Hepatic stellate cell (primary cell): ENCODE data around the gene RAB31.
"Not testable (repeated sequence)": the region's sequence is repeated elsewhere in the genome, so short reads cannot be mapped to it uniquely, and the experiment has no call there.

Source experiments
- DNase-seq: peaks from one replicate; pipeline ENCODE4 v3.0.0; 2011; ENCODE audit warnings: low spot score

RAB31 gene, protein sequence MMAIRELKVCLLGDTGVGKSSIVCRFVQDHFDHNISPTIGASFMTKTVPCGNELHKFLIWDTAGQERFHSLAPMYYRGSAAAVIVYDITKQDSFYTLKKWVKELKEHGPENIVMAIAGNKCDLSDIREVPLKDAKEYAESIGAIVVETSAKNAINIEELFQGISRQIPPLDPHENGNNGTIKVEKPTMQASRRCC

GRCh38 chr18:9708057-9708433 is at the start of gene RAB31:
Gene RAB31, plus strand, starts transcription at chr18:9708301. Its CDS starts 105 bp downstream, at chr18:9708406.
- DNase-seq: peak; percentile 87

DNA sequence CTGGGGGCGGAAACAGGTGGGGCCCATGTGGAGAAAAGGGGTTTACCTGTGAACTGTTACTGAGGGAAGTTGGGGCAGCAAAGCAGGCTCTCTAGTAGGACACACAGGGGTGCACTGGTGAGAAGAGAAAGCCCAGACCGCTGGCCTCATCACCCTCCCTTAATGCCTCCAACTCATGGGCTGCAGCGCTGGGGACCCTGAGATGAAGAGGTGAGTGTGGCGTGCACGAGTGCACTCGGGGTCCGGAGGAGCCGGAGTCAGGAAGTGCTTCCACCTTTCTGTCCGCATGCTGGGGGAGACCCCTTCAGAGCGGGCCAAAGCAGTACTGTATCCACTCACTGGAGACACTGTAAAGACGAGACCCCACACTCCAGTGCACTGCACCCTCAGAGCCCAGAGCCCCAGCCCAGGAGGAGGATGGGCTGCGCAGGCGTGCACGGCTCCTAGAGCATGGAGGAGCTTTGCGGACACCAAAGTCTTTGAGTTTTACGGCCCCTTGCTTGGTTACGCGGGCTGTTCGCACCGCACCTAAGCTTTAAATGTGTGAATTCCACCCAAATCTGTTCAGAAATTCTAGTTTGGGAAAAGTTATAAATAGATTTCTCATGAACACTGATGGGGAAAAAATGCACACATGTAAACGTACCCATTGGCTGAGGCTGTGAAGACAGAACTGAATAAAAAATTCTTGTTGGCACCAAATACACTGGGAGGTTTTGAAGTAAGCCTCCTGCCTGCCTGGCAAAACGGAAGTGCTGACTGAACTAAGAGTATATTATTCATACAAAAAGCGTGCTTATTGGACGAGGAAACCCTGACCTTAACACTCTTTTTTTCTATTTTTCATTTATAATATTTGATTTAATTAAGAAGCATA is 48.4 kb upstream of the RAB31 start:
- no peak for DNase-seq

GRCh38 chr18:9661564-9661963 is 46.5 kb upstream of the RAB31 start:
- DNase-seq: peak; percentile 59

- DNase-seq: no peak
Measured at GRCh38 chr18:9663377-9663776, 44.7 kb upstream of the RAB31 start.

- no peak for DNase-seq
Measured at GRCh38 chr18:9665314-9665713, 42.8 kb upstream of the RAB31 start.

- no peak for DNase-seq
Measured at GRCh38 chr18:9666548-9666947, 41.6 kb upstream of the RAB31 start.

DNA sequence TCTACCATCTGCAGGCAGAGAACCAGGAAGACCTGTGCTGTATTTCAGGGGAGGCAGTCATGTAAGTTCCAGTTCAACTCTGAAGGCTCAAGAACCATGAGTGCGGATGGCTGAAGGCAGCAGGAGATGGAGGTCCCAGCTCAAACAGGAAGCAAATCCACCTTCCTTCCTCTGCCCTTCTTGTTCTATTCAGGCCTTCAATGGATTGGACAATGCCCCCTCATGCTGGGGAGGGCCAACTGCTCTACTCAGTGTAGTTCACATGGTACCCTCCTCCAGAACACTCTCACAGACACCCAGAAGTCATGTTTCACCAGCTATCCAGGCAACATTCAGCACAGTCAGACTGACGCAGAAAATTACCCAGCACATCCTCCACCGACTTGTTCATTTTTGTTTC is 39.1 kb upstream of the RAB31 start:
- DNase-seq: no peak

- no peak for DNase-seq
Measured at GRCh38 chr18:9671214-9671613, 36.9 kb upstream of the RAB31 start.

GRCh38 chr18:9673296-9674251 is 34.5 kb upstream of the RAB31 start:
- DNase-seq: peak; percentile 56

DNA sequence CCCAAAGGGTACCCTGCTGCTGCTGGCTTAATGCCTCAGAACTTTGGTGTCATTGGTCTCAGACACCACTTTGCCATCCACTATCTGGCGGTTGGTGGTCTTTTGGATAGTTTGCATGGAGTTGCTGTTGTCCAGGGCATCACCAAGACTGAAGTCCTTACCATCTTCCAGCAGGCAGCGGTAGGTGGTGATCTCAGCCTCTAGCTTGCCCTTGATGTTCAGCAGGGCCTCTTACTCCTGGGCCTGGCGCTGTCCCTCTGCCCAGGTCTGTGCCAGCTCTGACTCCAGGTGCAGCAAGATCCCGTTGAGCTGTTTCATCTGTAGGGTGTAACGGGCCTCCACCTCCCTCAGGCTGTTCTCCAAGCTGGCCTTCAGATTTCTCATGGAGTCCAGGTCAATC is 29.9 kb upstream of the RAB31 start:
- DNase-seq: not testable (repeated sequence)

DNA sequence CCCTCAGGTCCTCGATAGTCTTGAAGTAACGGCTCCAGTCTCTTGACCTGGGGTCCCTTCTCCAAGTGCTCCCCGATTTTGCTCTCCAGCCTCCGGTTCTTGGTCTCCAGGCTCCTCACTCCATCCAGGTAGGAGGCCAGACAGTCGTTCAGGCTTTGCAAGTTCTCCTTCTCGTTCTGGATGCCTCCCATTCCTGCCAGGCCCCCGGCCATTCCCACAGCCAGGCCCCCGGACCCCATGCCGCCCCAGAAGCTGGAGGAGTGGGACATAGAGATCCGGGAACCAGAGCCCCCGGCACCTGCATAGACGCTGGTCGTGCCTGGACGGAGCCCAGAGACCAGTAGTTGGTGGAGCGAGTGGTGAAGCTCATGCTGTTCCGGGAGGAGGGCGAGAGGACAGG is 29.0 kb upstream of the RAB31 start:
- no peak for DNase-seq

- no peak for DNase-seq
Measured at GRCh38 chr18:9681217-9681616, 26.9 kb upstream of the RAB31 start.

DNA sequence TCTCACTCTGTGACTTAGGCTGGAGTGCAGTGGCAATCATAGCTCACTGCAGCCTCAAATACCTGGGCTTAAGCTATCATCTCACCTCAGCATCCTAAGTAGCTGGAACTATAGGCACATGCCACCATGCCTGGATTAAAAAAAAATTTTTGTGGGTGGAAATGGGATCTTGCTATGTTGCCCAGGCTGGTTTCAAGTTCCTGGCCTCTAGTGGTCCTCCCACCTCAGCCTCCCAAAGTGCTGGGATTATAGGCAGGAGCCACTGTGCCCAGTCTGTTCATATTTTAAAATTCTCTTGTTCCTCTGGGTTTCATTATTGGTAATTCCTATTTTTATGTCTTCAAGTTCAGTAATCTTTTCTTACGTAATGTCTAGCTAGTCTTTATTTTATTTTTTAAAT is 25.5 kb upstream of the RAB31 start:
- no peak for DNase-seq

- DNase-seq: peak; percentile 32
Measured at GRCh38 chr18:9683418-9684396, 24.4 kb upstream of the RAB31 start.

DNA sequence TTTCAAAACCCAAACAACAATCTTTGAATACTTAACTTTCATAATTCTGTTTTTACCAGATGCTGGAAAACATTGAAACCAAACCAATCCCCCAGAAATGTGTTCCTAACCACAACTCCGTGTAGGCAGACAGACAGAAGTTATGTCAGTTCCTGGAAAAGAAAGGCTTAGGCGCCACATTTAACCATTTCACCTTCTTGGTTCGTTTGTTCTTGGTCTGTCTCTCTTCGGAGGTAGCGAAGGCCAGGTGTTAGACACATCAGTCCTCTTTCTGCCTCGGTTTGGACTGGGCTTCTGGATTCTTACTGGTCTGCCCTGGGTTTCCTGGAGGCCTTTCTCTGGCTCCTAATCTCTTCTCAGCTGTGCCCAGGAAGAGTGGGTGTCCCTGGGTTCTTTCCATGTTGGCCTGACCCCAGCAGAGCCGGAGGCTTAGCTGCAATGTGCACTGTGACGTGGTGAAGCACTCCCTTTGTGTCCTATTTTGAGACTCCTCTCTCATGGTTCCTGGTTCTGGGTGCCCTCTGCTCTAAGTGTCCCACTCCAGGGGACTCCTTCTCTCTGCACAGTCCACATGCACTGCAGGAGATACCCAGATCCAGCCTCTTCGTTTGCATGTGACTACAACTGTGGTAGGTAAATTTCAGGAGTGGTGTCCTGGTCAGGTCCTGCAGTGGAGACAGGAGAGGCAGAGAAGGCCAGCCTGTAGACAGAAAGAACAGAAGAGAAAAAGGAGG is 23.1 kb upstream of the RAB31 start:
- no peak for DNase-seq

DNA sequence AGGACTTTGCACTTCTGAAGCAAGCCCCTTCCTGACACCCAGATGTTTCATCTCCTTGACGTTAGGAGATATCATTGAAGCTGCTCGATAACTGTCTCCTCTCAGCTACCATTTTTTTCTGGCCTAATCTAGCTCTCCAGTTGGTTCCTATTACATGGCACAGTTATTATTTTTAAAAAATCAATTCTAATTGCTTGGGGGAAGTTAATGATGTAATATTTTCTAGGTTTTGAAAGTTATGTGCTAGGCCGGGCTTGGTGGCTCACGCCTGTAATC is 22.5 kb upstream of the RAB31 start:
- no peak for DNase-seq

DNA sequence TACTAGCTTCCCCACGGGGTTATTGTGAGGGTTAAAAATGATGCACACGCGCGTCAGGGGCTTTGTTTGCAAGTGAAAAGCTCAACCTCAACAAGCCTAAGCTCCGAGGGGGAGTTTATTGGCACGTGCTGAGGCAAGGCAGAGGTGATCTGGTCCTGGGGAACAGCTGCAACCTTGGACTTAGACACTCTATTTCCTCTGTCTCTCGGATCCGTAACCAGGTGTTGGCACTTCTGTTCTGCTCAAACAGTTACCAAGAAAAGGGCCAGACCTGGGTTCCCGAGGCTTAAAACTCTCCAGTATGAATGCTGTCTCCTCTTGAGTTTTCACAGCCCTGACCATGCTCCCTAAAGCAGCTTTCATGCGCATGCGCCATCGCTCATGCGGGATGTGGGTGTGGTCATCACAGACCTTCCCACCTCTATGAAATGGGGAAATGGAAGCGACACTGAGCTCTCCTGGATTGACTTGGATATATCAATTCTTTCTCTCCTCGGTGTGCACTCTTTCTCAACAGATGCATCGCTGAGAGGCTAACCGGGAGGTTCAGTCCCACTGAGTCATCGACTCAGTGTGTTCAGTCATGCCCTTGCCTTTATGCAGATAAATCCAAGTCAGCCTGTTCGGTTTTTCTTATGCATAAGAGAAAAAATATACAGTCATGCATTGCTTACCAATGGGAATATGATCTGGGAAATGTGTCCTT is 19.9 kb upstream of the RAB31 start:
- no peak for DNase-seq

GRCh38 chr18:9689253-9689652 is 18.8 kb upstream of the RAB31 start:
- no peak for DNase-seq

DNA sequence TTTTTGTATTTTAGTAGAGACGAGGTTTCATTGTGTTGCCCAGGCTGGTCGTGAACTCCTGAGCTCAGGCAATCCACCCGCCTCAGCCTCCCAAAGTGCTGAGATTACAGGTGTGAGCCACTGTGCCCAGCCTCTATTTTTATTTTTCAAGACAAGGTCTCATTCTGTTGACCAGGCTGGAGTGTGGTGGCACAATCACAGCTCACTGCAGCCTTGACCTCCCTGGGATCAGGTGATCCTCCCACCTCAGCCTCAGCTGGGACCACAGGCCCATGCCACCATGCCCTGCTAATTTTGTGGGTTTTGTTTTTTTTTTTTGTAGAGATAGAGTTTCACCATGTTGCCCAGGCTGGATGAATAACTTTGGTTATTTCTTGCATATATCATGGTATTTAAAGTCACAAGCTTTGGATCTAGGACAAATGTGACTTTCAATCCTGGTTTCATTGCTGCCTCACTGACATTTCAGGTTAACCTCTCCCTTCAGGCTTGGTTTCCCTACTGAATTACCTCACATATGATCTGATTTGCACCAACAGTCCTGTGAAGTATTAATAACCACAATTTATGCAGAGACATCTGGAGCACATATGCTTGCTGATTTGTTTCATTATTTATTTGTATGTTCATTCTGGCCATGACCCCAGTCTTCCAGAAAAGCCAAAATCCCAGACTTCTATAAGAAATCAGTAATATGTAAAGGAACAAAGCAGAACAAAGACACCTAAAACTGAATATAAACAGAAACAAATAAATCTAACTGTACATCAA is 17.5 kb upstream of the RAB31 start:
- no peak for DNase-seq
